ENCODE measurements around the gene ARHGAP19.

GRCh38 chr10:97270523-97271154 lies 21.8 kb downstream of the ARHGAP19 start:
- no peak for TF ChIP-seq POLR2AphosphoS5 (IDR thresholded peaks at IDR 0.05; ENCODE audit: low read depth, low read length)
- no peak for TF ChIP-seq POLR2A (IDR thresholded peaks at IDR 0.05; ENCODE audit: low read depth, low read length)

Measured in GM12892 (cell line).